H9 (cell line): ENCODE data around the gene CHRNA5. TPM values are rescaled to one million over a fixed set of nuclear protein-coding genes. Genes with fewer than 3 reads are reported as not detected.
"Not testable (repeated sequence)": the region's sequence is repeated elsewhere in the genome, so short reads cannot be mapped to it uniquely, and the experiment has no call there.

Experiments used
- DNase-seq: peaks from one replicate; pipeline ENCODE4 v3.0.0-alpha.2; 2017
- H2AFZ ChIP-seq: one replicate; pipeline ENCODE4 v1.6.1; 2013; ENCODE audit warnings: mild to moderate bottlenecking, low read length, control low read depth, moderate library complexity
- H2AK5ac ChIP-seq: 2 replicates; pipeline ENCODE4 v1.6.1; 2013; ENCODE audit warnings: low read length, control low read depth, mixed read lengths; ENCODE audit not compliant: insufficient read length
- H2BK120ac ChIP-seq: one replicate; pipeline ENCODE4 v1.6.1; 2013; ENCODE audit warnings: low read depth, mild to moderate bottlenecking, low read length, control low read depth, inconsistent platforms; ENCODE audit not compliant: poor library complexity, severe bottlenecking
- H2BK12ac ChIP-seq: 2 replicates; pipeline ENCODE4 v1.6.1; 2013; ENCODE audit warnings: low read length, control low read depth, mixed read lengths, low read depth; ENCODE audit not compliant: insufficient read length
- H2BK15ac ChIP-seq: 2 replicates; pipeline ENCODE4 v1.6.1; 2013; ENCODE audit warnings: low read depth, low read length, control low read depth
- H2BK20ac ChIP-seq: one replicate; pipeline ENCODE4 v1.6.1; 2013; ENCODE audit warnings: low read depth, mild to moderate bottlenecking, low read length, control low read depth, inconsistent platforms; ENCODE audit not compliant: poor library complexity, severe bottlenecking
- H2BK5ac ChIP-seq: 2 replicates; pipeline ENCODE4 v1.6.1; 2013; ENCODE audit warnings: low read length, control low read depth, mixed read lengths; ENCODE audit not compliant: insufficient read length
- H3K14ac ChIP-seq: 2 replicates; pipeline ENCODE4 v1.6.1; 2013; ENCODE audit warnings: low read length, control low read depth; ENCODE audit not compliant: insufficient read depth
- H3K18ac ChIP-seq: 2 replicates; pipeline ENCODE4 v1.6.1; 2013; ENCODE audit warnings: low read depth, mild to moderate bottlenecking, mixed read lengths, low read length, control low read depth; ENCODE audit not compliant: insufficient read length
- H3K23ac ChIP-seq: 2 replicates; pipeline ENCODE4 v1.6.1; 2013; ENCODE audit warnings: low read length, control low read depth, mixed read lengths, low read depth; ENCODE audit not compliant: insufficient read length
- H3K23me2 ChIP-seq: 2 replicates; pipeline ENCODE4 v1.6.1; 2013; ENCODE audit warnings: low read depth, mild to moderate bottlenecking, mixed read lengths, low read length, control low read depth; ENCODE audit not compliant: insufficient read length, poor library complexity, severe bottlenecking
- H3K27ac ChIP-seq: 2 replicates; pipeline ENCODE4 v1.5.1; 2013; ENCODE audit warnings: low read length, control low read depth, mixed read lengths, low read depth; ENCODE audit not compliant: insufficient read length
- H3K27me3 ChIP-seq: 2 replicates; pipeline ENCODE4 v1.6.1; 2013; ENCODE audit warnings: low read length, control low read depth, inconsistent platforms; ENCODE audit not compliant: insufficient read depth
- H3K4ac ChIP-seq: 2 replicates; pipeline ENCODE4 v1.6.1; 2013; ENCODE audit warnings: low read depth, mild to moderate bottlenecking, control low read depth, inconsistent platforms, low read length, moderate library complexity
- H3K4me1 ChIP-seq: 2 replicates; pipeline ENCODE4 v1.6.1; 2013; ENCODE audit warnings: low read length, control low read depth, inconsistent platforms; ENCODE audit not compliant: insufficient read depth
- H3K4me2 ChIP-seq: 2 replicates; pipeline ENCODE4 v1.6.1; 2013; ENCODE audit warnings: low read length, control low read depth, mixed read lengths; ENCODE audit not compliant: insufficient read length, insufficient read depth
- H3K56ac ChIP-seq: 2 replicates; pipeline ENCODE4 v1.6.1; 2013; ENCODE audit warnings: low read depth, mild to moderate bottlenecking, mixed read lengths, low read length, control low read depth; ENCODE audit not compliant: insufficient read length
- H3K79me1 ChIP-seq: 2 replicates; pipeline ENCODE4 v1.6.1; 2013; ENCODE audit warnings: low read depth, mild to moderate bottlenecking, moderate library complexity, low read length, control low read depth, inconsistent platforms; ENCODE audit not compliant: insufficient read depth, poor library complexity, severe bottlenecking
- H3K79me2 ChIP-seq: 2 replicates; pipeline ENCODE4 v1.6.1; 2013; ENCODE audit warnings: low read length, control low read depth, inconsistent platforms; ENCODE audit not compliant: insufficient read depth
- H3K9ac ChIP-seq: 2 replicates; pipeline ENCODE4 v1.6.1; 2013; ENCODE audit warnings: low read length, control low read depth, mixed read lengths; ENCODE audit not compliant: insufficient read length; ENCODE audit errors: extremely low read depth
- H3K9me3 ChIP-seq: one replicate; pipeline ENCODE4 v1.6.1; 2013; ENCODE audit warnings: low read depth, low read length, inconsistent platforms; ENCODE audit not compliant: control insufficient read depth
- H3T11ph ChIP-seq: one replicate; pipeline ENCODE4 v1.6.1; 2013; ENCODE audit warnings: mild to moderate bottlenecking, low read length, control low read depth, inconsistent platforms
- H4K20me1 ChIP-seq: one replicate; pipeline ENCODE4 v1.6.1; 2013; ENCODE audit not compliant: control insufficient read depth, insufficient read length, insufficient read depth
- H4K5ac ChIP-seq: 2 replicates; pipeline ENCODE4 v1.6.1; 2013; ENCODE audit warnings: low read depth, mild to moderate bottlenecking, mixed read lengths, low read length, control low read depth; ENCODE audit not compliant: insufficient read length
- H4K8ac ChIP-seq: replicated peaks from 2 replicates; pipeline ENCODE4 v1.6.1; 2013; ENCODE audit warnings: low read length, control low read depth, mixed read lengths, low read depth; ENCODE audit not compliant: insufficient read length
- H4K91ac ChIP-seq: 2 replicates; pipeline ENCODE4 v1.6.1; 2013; ENCODE audit warnings: low read depth, mild to moderate bottlenecking, moderate library complexity, mixed read lengths, low read length, control low read depth; ENCODE audit not compliant: insufficient read length
- H3K27ac Mint-ChIP-seq, 3 experiments: 2 replicates in 2 of 3; 3 replicates in 1 of 3; pipeline ENCODE4 v1.8.0; 2020 to 2021; ENCODE audit warnings: mixed read lengths in 3 of 3, mild to moderate bottlenecking in 1 of 3, moderate library complexity in 1 of 3
- H3K27me3 Mint-ChIP-seq: 2 replicates; pipeline ENCODE4 v1.8.0; 2021; ENCODE audit warnings: low read depth, mild to moderate bottlenecking, moderate library complexity, mixed read lengths
- H3K36me3 Mint-ChIP-seq, 3 experiments: 2 replicates in 2 of 3; 3 replicates in 1 of 3; pipeline ENCODE4 v1.8.0; 2020 to 2021; ENCODE audit warnings: low read depth in 3 of 3, mixed read lengths in 3 of 3; ENCODE audit not compliant: insufficient read depth in 1 of 3
- H3K4me1 Mint-ChIP-seq, 2 experiments: 2 replicates each; pipeline ENCODE4 v1.8.0; 2020; ENCODE audit warnings: mixed read lengths in 2 of 2
- H3K4me3 Mint-ChIP-seq, 2 experiments: 2 replicates in 1 of 2; 3 replicates in 1 of 2; pipeline ENCODE4 v1.8.0; 2020 to 2021; ENCODE audit warnings: mild to moderate bottlenecking in 2 of 2, mixed read lengths in 2 of 2, moderate library complexity in 1 of 2
- H3K9me3 Mint-ChIP-seq, 2 experiments: 2 replicates in 1 of 2; 3 replicates in 1 of 2; pipeline ENCODE4 v1.8.0; 2020; ENCODE audit warnings: mild to moderate bottlenecking in 2 of 2, mixed read lengths in 2 of 2, moderate library complexity in 1 of 2
- CTCF ChIP-seq: fragments of 200-600 bp; sonication (generic); conservative IDR thresholded peaks from 3 replicates; pipeline ENCODE4 v1.8.0; 2021; ENCODE audit warnings: antibody characterized with exemption, mild to moderate bottlenecking
- WGBS: extraction: QIAGEN DNeasy Blood & Tissue Kit; methylation state at CpG from one replicate; pipeline ENCODE4 v1.1.7; 2013; ENCODE audit warnings: missing lambda C conversion rate, low lambda C conversion rate, mixed read lengths; ENCODE audit not compliant: insufficient read length; ENCODE audit errors: extremely low coverage; 5-methylcytosine and 5-hydroxymethylcytosine counted together
- total RNA-seq: library from RNA; stranded (reverse); gene quantifications from 2 replicates; pipeline ENCODE4 v1.2.1, GENCODE V29; 2021

CHRNA5 gene
- total RNA-seq, 1 experiment from 2014 or later: 16.5 TPM

- Mint-ChIP-seq H3K27ac (no peak overlapping the region), H3K27me3 (no peaks in the 10 kb centered on the region; the same call in 1 of the 2 replicates), H3K4me1 (peaks cover 5 to 15% of the 10 kb centered on the region in 2 experiments), H3K4me3 (no peak overlapping the region), H3K36me3 (peaks cover 8 to 16% (median 16%) of the 10 kb centered on the region in 3 experiments; a peak in 6 of 7 replicates), H3K9me3 (no peaks in the 10 kb centered on the region; a peak in 1 of 5 replicates)
- Histone ChIP-seq H3K27ac (no peak overlapping the region), H3K9me3 (no peaks in the 10 kb centered on the region), H3T11ph (no peak overlapping the region), H3K4me2 (no peak overlapping the region), H4K91ac (no peak overlapping the region), H3K23me2 (peaks cover 10% of the 10 kb centered on the region), H3K23ac (no peak overlapping the region), H2BK12ac (no peak overlapping the region), H2BK15ac (no peak overlapping the region), H3K9ac (no peak overlapping the region), H4K20me1 (no peaks in the 10 kb centered on the region), H3K18ac (no peak overlapping the region), H4K8ac (no peak overlapping the region), H4K5ac (no peak overlapping the region), H3K27me3 (no peaks in the 10 kb centered on the region), H2BK20ac (no peak overlapping the region), H2AFZ (no peak overlapping the region), H3K79me2 (peaks cover 7% of the 10 kb centered on the region; the same call in 1 of the 2 replicates), H2AK5ac (no peak overlapping the region), H2BK5ac (no peak overlapping the region), H3K79me1 (peaks cover 3% of the 10 kb centered on the region), H3K4me1 (no peaks in the 10 kb centered on the region), H3K14ac (no peak overlapping the region), H3K56ac (no peak overlapping the region), H2BK120ac (no peak overlapping the region), H3K4ac (no peak overlapping the region)
- no peak for TF ChIP-seq CTCF
- DNase-seq: no peak
- WGBS: no CpG with 5 or more reads among the region's 1 CpG
These were observed 27.0 kb upstream of the CHRNA5 start for GRCh38 chr15:78538358-78538757.

GRCh38 chr15:78539464-78540140, 25.7 kb upstream of the CHRNA5 start:
- not testable (repeated sequence) for H2AFZ ChIP-seq, H4K20me1 ChIP-seq, H2BK20ac ChIP-seq, H3K9me3 ChIP-seq, H2AK5ac ChIP-seq, H3K9me3 Mint-ChIP-seq, H2BK120ac ChIP-seq, H2BK15ac ChIP-seq, H4K8ac ChIP-seq, H3K23me2 ChIP-seq, H3K56ac ChIP-seq, H3K27ac ChIP-seq, H3K23ac ChIP-seq, H3K4ac ChIP-seq, H3T11ph ChIP-seq, H3K79me1 ChIP-seq, H3K79me2 ChIP-seq, DNase-seq, H3K4me1 ChIP-seq, H2BK5ac ChIP-seq, H3K27me3 Mint-ChIP-seq, H3K14ac ChIP-seq, H3K27me3 ChIP-seq, H2BK12ac ChIP-seq, H4K91ac ChIP-seq
- Mint-ChIP-seq H3K4me1 (peaks cover 5 to 15% of the 10 kb centered on the region in 2 experiments), H3K4me3 (peak overlapping the region; percentile 94 to 99), H3K36me3 (peaks cover 11 to 27% (median 24%) of the 10 kb centered on the region in 3 experiments; a peak in 6 of 7 replicates), H3K27ac (peak overlapping the region; percentile 76 to 100 (median 100); a peak in 4 of 7 replicates)
- Histone ChIP-seq H3K18ac (peak overlapping the region; percentile 84), H3K9ac (peak overlapping the region; percentile 66), H3K4me2 (peak overlapping the region; percentile 97), H4K5ac (peak overlapping the region; percentile 49)
- no CpG with 5 or more reads among the region's 18 CpGs for whole genome bisulfite sequencing
